ENCODE data around the gene RPL27A. TPM values are rescaled to one million over a fixed set of nuclear protein-coding genes. Genes with fewer than 3 reads are reported as not detected.

Gene RPL27A
- total RNA-seq, 1 experiment from 2014 or later, result 1,055 TPM

DNA sequence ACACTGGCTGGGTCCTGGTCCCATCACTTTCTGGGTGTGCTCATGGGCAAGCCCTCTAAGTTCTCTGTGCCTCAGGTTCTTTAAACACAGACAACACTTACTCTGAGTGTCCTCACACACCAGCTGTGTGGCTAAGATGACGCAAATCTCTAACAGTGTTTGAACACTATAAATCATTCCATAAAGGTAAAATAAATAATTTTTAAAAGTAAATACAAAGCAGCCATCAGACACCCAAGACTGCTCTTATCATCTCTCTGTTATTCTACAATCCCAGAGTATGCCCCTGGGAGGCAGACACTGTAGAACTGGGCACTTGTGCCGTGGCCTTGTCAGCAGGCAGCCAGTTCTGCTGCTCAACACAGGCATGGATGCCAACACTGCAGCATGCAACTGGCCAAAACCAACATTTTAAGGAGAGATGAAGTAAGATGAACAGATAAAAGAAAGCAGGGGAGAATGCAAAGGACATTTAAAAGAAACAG, 56.8 kb downstream of the RPL27A start:
- Histone ChIP-seq H3K27ac (ENCODE audit: low read depth, low read length) (no peak overlapping the region), H3K79me2 (ENCODE audit: insufficient read depth, low read length) (no peaks in the 10 kb centered on the region), H2AFZ (ENCODE audit: low read depth, low read length, poor library complexity, severe bottlenecking) (no peak overlapping the region), H4K20me1 (ENCODE audit: insufficient read depth) (no peaks in the 10 kb centered on the region), H3K4me1 (ENCODE audit: control insufficient read depth in 1 of 2, insufficient read depth in 2 of 2, low read length in 2 of 2) (peaks cover 2 to 14% of the 10 kb centered on the region in 2 experiments; a peak in 3 of 4 replicates), H3K9ac (ENCODE audit: low read length) (no peak overlapping the region), H3K4me3 (replicated peaks in 1 of 2; ENCODE audit: low read depth in 1 of 2, low read length in 2 of 2) (no peak overlapping the region), H3K36me3 (ENCODE audit: control insufficient read depth in 1 of 2, insufficient read depth in 2 of 2, low read length in 2 of 2) (no peaks in the 10 kb centered on the region), H3K4me2 (ENCODE audit: low read length) (no peak overlapping the region), H3K9me2 (ENCODE audit: insufficient read depth) (no peaks in the 10 kb centered on the region), H3K27me3 (ENCODE audit: insufficient read depth, low read length) (no peaks in the 10 kb centered on the region), H3K9me3 (ENCODE audit: control insufficient read depth in 1 of 2, insufficient read depth in 1 of 2, low read depth in 1 of 2, low read length in 2 of 2) (no peaks in the 10 kb centered on the region)
- ChIA-PET RAD21 (ENCODE audit: low non-redundant PET in 1 of 2, low total read pairs in 2 of 2, uncharacterized antibody in 2 of 2, unreplicated experiment in 2 of 2) (no interaction called here), CTCF (interaction anchor here (1.2 kb wide), 1 partner anchor 19 kb away, joined by 3 read pairs; no protein-coding TSS in a partner anchor), POLR2A (no interaction called here)
- DNase-seq (ENCODE audit: low read depth, low spot score), result no peak
- TF ChIP-seq POLR2A (IDR thresholded peaks at IDR 0.05; ENCODE audit: borderline replicate concordance, extremely low read depth, insufficient read depth, insufficient read length) (no peak), YY1 (IDR thresholded peaks at IDR 0.05; ENCODE audit: extremely low read depth, insufficient replicate concordance, low read depth, low read length) (no peak), ELF1 (IDR thresholded peaks at IDR 0.05; ENCODE audit: borderline replicate concordance, low read depth) (no peak), ZFX (IDR thresholded peaks at IDR 0.05) (no peak), ZNF274 (IDR thresholded peaks at IDR 0.05; ENCODE audit: low read depth, low read length) (no peak), TCF7L2 (IDR thresholded peaks at IDR 0.05; ENCODE audit: borderline replicate concordance, extremely low read depth, insufficient read depth, insufficient read length) (no peak), CBX3 (IDR thresholded peaks at IDR 0.05; ENCODE audit: low read depth) (no peak), POLR2AphosphoS5 (IDR thresholded peaks at IDR 0.05; ENCODE audit: low read depth, low read length) (no peak), CEBPB (IDR thresholded peaks at IDR 0.05; ENCODE audit: low read depth) (no peak), JUND (IDR thresholded peaks at IDR 0.05) (no peak), EZH2 (IDR thresholded peaks at IDR 0.05) (no peak)
- TF ChIP-seq, protein P1, sequence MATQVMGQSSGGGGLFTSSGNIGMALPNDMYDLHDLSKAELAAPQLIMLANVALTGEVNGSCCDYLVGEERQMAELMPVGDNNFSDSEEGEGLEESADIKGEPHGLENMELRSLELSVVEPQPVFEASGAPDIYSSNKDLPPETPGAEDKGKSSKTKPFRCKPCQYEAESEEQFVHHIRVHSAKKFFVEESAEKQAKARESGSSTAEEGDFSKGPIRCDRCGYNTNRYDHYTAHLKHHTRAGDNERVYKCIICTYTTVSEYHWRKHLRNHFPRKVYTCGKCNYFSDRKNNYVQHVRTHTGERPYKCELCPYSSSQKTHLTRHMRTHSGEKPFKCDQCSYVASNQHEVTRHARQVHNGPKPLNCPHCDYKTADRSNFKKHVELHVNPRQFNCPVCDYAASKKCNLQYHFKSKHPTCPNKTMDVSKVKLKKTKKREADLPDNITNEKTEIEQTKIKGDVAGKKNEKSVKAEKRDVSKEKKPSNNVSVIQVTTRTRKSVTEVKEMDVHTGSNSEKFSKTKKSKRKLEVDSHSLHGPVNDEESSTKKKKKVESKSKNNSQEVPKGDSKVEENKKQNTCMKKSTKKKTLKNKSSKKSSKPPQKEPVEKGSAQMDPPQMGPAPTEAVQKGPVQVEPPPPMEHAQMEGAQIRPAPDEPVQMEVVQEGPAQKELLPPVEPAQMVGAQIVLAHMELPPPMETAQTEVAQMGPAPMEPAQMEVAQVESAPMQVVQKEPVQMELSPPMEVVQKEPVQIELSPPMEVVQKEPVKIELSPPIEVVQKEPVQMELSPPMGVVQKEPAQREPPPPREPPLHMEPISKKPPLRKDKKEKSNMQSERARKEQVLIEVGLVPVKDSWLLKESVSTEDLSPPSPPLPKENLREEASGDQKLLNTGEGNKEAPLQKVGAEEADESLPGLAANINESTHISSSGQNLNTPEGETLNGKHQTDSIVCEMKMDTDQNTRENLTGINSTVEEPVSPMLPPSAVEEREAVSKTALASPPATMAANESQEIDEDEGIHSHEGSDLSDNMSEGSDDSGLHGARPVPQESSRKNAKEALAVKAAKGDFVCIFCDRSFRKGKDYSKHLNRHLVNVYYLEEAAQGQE (IDR thresholded peaks at IDR 0.05; ENCODE audit: low read depth), result no peak
- ATAC-seq, result no peak
- BruUV-seq (replicated peaks), result no TSS peak
- intact Hi-C loops (cut with micrococcal nuclease), result no loop called here

Other genes with a start within 250 kb of the RPL27A start
- 10.9 TPM for gene STK33, start 88.6 kb upstream of the RPL27A start, total RNA-seq (2021; ENCODE audit: unreplicated experiment)
- gene TRIM66, start 127 bp upstream of the RPL27A start, total RNA-seq (2021; ENCODE audit: unreplicated experiment), result 24.8 TPM
- 30.3 TPM for gene AKIP1, start 228.4 kb downstream of the RPL27A start, total RNA-seq (2021; ENCODE audit: unreplicated experiment)